Aorta (tissue), 5 donors: Measurements from ENCODE around the gene ISCA1. TPM values are rescaled to one million over a fixed set of nuclear protein-coding genes. Genes with fewer than 3 reads are reported as not detected.

ENCODE experiments used
- ATAC-seq: fragments of 200-7000 bp; cut with Tn5 transposase; one replicate; pipeline ENCODE4 v1.9.1; 2022; ENCODE audit warnings: moderate library complexity; ENCODE audit not compliant: low FRiP score
- DNase-seq, 2 donors: peaks; one replicate each; pipeline ENCODE4 v3.0.0-alpha.2; 2020
- H3K27ac ChIP-seq, 2 donors: one replicate each; pipeline ENCODE4 v1.5.1; 2013; ENCODE audit warnings: low read length in 2 of 2, mild to moderate bottlenecking in 2 of 2, moderate library complexity in 2 of 2, control low read depth in 1 of 2, inconsistent platforms in 1 of 2, low read depth in 1 of 2
- H3K27me3 ChIP-seq, 2 donors: one replicate each; pipeline ENCODE4 v1.6.1; 2013; ENCODE audit warnings: control low read depth in 1 of 2, low read length in 1 of 2, mild to moderate bottlenecking in 1 of 2, moderate library complexity in 1 of 2; ENCODE audit not compliant: insufficient read depth in 2 of 2, control insufficient read depth in 1 of 2
- H3K36me3 ChIP-seq, 2 donors: one replicate each; pipeline ENCODE4 v1.6.1; 2013; ENCODE audit warnings: control low read depth in 1 of 2, low read length in 1 of 2, mild to moderate bottlenecking in 1 of 2; ENCODE audit not compliant: insufficient read depth in 2 of 2, control insufficient read depth in 1 of 2
- H3K4me1 ChIP-seq, 2 donors: one replicate each; pipeline ENCODE4 v1.6.1; 2013; ENCODE audit warnings: low read length in 2 of 2, control low read depth in 1 of 2, mild to moderate bottlenecking in 1 of 2, moderate library complexity in 1 of 2; ENCODE audit not compliant: insufficient read depth in 2 of 2, control insufficient read depth in 1 of 2
- H3K4me3 ChIP-seq, 2 donors: one replicate each; pipeline ENCODE4 v1.5.1; 2013; ENCODE audit warnings: low read length in 2 of 2, control low read depth in 1 of 2, mild to moderate bottlenecking in 1 of 2
- H3K9me3 ChIP-seq: one replicate; pipeline ENCODE4 v1.6.1; 2013; ENCODE audit warnings: mild to moderate bottlenecking, low read length; ENCODE audit not compliant: control insufficient read depth
- WGBS, 2 donors: extraction: QIAGEN DNeasy Blood & Tissue Kit; methylation state at CpG; one replicate each; pipeline ENCODE4 v1.1.7; 2013; 5-methylcytosine and 5-hydroxymethylcytosine counted together
- intact Hi-C, 2 donors: fragments of 100-400 bp; cut with DNase I; formaldehyde crosslinking; loops; one replicate each; pipeline versions ENCODE4 v1.14.2 to v1.15.0; 2022
- polyA plus RNA-seq, 2 donors: library from polyadenylated mRNA; stranded (reverse); fragments of 200-250 nt; gene quantifications; one replicate each; pipeline ENCODE4 v1.2.3, GENCODE V29; 2013
- total RNA-seq, 2 donors: library from RNA; stranded (reverse); fragmentation: NEBNext Ultra II Directional; extraction: Animal tissue kit (Norgen Biotek cat#: 25700); gene quantifications; one replicate each; pipeline ENCODE4 v1.2.1, GENCODE V29; 2021
- donor health status: healthy with polysubstance abuse.
- donor health status: Bipolar disorder and iron deficiency.
- donor health status: DM: no; HTN: no; CAD: no.
- donor health status: DM: no; HTN: no; CAD: no.
- donor health status: DM: yes; HTN: yes; CAD: no.

Gene ISCA1
- total and polyA plus RNA-seq, 4 donors: 24.1 to 53.6 (median 35.2) TPM

DNA sequence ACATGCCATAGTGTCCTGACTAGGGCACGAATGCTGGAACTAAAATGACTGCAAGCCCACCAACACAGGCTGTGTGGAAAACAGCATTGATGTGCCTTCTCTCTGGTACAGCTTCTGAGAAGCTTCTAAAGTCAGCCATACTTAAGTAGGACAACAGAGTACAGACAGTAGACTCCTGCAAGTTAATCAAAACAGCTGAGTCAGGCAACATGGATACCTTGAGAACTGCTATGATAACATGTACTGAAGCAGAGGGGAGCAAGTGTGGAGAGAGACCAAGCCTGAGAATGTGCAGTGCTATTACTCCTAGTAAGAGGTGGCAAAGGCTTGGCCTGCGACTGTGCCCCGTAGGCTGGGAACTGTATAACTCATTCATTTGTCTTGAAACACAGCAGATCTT lies 2.5 kb downstream of the ISCA1 start:
- Histone ChIP-seq H3K27ac (no peak overlapping the region), H3K4me3 (no peak overlapping the region), H3K4me1 (peaks cover 0 to 2% of the 10 kb centered on the region in 2 donors), H3K36me3 (no peaks in the 10 kb centered on the region), H3K27me3 (no peaks in the 10 kb centered on the region), H3K9me3 (no peaks in the 10 kb centered on the region)
- DNase-seq: no peak
- intact Hi-C loops: no loop called here
- no peak for ATAC-seq
- WGBS, 2 donors: 94 to 95% methylated on average over 3 of the region's 3 CpGs

DNA sequence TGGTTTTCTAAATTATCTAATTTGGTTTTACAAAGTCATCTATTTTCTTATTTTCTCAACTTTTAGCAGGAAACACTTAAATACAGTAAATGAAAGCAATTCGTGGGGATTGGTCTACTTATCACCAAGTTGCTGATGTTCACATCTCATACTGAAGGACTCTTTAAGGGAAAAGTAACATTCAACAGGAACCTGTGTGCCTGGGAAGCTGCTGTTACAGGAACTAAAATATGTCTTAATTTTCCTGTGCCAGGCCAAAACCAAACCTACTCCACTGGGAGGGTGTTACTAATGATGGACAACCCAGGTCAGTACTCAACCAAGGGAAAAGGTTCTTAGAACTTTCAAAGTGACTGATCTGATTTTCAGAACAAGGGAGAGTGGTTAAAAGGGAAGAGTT lies 5.3 kb downstream of the ISCA1 start:
- Histone ChIP-seq H3K4me1 (peaks cover 0 to 5% of the 10 kb centered on the region in 2 donors), H3K4me3 (no peak overlapping the region), H3K9me3 (no peaks in the 10 kb centered on the region), H3K27me3 (no peaks in the 10 kb centered on the region), H3K36me3 (peaks cover 3 to 4% of the 10 kb centered on the region in 2 donors), H3K27ac (no peak overlapping the region)
- no peak for DNase-seq
- WGBS, 2 donors: 47 to 65% methylated on average over 1 of the region's 1 CpG
- intact Hi-C loops: no loop called here
- no peak for ATAC-seq

DNA sequence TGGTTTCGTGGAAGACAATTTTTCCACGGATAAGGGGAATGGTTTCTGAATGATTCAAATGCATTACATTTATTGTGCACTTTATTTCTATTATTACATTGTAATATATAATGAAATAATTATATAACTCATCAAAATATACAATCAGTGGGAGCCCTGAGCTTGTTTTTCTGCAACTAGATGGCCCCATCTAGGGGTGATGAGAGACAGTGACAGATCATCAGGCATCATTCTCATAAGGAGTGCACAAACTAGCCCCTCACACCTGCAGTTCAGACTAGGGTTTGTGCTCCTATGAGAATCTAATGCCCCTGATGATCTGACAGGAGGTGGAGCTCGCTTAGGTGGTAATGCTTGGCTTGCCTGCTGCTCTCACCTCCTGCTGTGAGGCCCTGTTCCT lies 6.4 kb downstream of the ISCA1 start:
- Histone ChIP-seq H3K9me3 (no peaks in the 10 kb centered on the region), H3K27me3 (no peaks in the 10 kb centered on the region), H3K4me3 (no peak overlapping the region), H3K36me3 (peaks cover 4 to 7% of the 10 kb centered on the region in 2 donors), H3K4me1 (peaks cover 0 to 5% of the 10 kb centered on the region in 2 donors), H3K27ac (no peak overlapping the region)
- no peak for DNase-seq
- 74 to 82% methylated on average over 3 of the region's 3 CpGs for WGBS, 2 donors
- no peak for ATAC-seq
- intact Hi-C loops: no loop called here

DNA sequence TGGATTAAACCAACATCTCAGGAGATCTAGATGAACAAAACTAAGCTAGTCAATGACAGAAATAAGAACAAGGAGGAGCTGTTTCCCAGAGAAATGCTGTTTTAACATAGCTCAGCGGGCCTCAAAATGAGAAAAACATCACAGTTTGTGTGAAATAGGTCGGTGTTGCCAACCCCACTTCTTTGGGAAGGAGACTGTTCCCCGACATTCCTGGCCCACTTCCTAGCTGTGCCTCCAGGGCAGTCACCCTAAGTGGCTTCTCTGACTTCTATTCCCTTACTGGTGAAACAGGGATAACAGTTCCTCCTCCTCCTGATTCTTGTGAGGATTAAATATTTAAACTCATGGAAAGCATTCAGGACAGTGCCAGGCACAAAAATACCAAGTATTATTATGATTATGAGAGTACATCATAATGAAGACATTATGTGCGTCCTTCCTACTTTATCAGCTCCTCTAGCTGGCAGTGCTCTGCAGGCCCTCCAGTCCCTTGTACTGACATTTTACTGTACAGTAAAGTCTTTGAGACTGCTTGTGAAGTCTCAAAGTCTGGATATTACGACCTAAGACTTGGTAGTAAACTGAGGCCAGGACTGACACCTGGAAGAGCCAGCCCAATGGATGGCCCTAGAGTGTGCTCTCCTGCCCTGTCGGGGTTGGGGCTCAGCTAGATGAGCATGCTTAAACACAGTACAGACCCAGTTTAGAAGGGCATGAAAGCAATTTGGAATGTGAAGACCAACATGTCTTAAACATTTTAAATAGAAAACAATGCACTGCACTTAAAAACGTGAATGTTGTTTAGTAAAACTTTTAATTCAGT lies 7.3 kb downstream of the ISCA1 start:
- peaks cover 0 to 5% of the 10 kb centered on the region in 2 donors for H3K4me1 ChIP-seq
- 64 to 68% methylated on average over 7 of the region's 7 CpGs for WGBS, 2 donors

DNA sequence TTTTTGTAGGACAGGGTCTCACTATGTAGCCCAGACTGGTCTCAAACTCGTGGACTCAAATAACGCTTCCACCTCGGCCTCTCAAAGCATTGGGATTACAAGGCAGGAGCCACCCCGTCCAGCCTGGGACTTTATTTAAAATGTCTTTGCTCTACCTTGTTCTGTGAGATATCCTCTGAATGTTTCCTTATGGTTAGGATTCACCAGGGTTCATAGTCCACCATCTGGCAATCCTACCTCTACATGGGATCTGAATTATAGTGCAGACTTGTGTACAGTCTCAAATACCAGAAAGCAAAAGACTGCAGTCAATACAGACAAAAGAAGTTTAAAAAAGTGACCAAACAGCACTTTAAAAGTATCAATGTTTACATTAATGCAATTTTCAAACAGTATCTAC lies 10.1 kb downstream of the ISCA1 start:
- peaks cover 0 to 5% of the 10 kb centered on the region in 2 donors for H3K4me1 ChIP-seq
- H3K36me3 ChIP-seq: peaks cover 4 to 7% of the 10 kb centered on the region in 2 donors
- intact Hi-C loops: no loop called here
- H3K27me3 ChIP-seq: no peaks in the 10 kb centered on the region
- WGBS, 2 donors: 94 to 95% methylated on average over 4 of the region's 4 CpGs
- H3K9me3 ChIP-seq: no peaks in the 10 kb centered on the region
- no peak for DNase-seq
- no peak for ATAC-seq
- no peak overlapping the region for H3K27ac ChIP-seq
- H3K4me3 ChIP-seq: no peak overlapping the region

More for the DNA sequence above, 7.3 kb downstream of the ISCA1 start:
- H3K27ac ChIP-seq: no peak overlapping the region
- H3K4me3 ChIP-seq: no peak overlapping the region
- intact Hi-C loops: no loop called here
- ATAC-seq (no peak), DNase-seq (no peak)
- H3K27me3 ChIP-seq: no peaks in the 10 kb centered on the region
- H3K9me3 ChIP-seq: no peaks in the 10 kb centered on the region
- peaks cover 4 to 7% of the 10 kb centered on the region in 2 donors for H3K36me3 ChIP-seq

DNA sequence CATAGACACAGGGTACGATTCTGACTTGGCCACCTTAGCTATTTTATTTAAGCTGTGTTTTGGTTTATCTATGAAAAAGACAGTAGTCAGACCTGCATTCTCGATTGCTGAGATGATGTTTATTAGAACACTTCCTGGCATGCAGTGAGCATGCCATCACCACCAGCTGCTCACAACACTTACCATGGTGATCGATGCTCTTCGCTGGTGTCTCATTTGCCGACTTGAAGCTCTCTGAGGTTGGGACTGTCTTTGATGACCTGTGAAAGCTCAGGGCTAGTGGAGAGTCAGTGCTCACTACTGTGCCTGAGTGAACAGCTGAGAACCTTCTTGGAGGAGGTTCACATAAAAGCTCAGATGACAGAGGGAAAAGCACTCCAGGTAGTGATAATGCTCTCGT lies 18.5 kb downstream of the ISCA1 start:
- peaks cover 4 to 9% of the 10 kb centered on the region in 2 donors for H3K36me3 ChIP-seq
- no peak for ATAC-seq

DNA sequence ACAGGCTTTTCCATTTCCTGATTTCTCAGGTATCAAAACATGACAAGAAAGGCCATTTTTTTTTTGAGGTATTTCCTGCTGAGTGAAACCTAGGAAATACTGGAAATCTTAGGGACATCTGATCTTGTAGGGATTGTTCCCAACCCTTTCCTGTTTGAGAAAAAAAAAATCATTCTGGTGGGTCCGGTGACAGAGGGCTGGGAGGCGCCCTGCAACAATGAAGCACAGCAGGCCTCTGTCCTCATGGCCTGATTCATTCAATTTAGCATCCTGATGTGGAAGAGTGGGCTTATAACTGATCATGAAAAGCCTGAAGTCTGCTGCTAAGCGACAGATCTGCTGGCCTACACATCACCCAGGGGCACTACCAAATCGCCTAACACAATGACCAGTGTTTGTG lies 19.8 kb downstream of the ISCA1 start:
- peaks cover 4 to 9% of the 10 kb centered on the region in 2 donors for H3K36me3 ChIP-seq

More for the DNA sequence above, 18.5 kb downstream of the ISCA1 start:
- Histone ChIP-seq H3K9me3 (no peaks in the 10 kb centered on the region), H3K27me3 (no peaks in the 10 kb centered on the region), H3K4me3 (no peak overlapping the region), H3K4me1 (no peaks in the 10 kb centered on the region), H3K27ac (no peak overlapping the region)
- WGBS, 2 donors: 86 to 94% methylated on average over 6 of the region's 6 CpGs
- intact Hi-C loops: no loop called here
- DNase-seq: no peak

DNA sequence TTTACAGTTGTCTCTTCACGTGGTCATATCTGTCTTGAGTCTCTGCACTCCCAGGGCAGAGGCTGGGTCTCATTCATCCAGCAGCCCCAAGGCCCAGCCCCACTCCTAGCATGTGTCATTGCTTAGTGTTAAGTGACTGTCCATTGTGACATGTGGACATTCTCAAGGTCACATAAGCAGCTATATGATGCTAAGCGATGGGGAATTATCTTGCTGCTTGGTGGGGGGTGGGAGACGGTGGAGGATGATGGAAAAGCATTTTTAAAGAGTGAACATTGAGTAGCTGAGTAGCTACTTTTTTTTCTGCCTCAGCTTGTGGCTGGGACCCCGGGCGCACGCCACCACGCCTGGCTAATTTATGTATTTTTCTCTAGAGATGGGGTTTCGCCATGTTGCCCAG lies 22.8 kb downstream of the ISCA1 start, which contains the start of gene C9orf153:
Gene C9orf153 (minus strand): TSS at position 101 of the 400 bp plus-strand sequence. CDS start 30,054 bp downstream, outside the sequence.
- no peak within 1 kb of the TSS for H3K4me3 ChIP-seq
- 86 to 90% methylated on average over 8 of the region's 8 CpGs for WGBS, 2 donors
- intact Hi-C loops: no loop called here
- peaks cover 4 to 9% of the 10 kb centered on the region in 2 donors for H3K36me3 ChIP-seq
- DNase-seq (no peak), ATAC-seq (no peak)
- no peaks in the 10 kb centered on the region for H3K9me3 ChIP-seq
- H3K27me3 ChIP-seq: no peaks in the 10 kb centered on the region
- H3K27ac ChIP-seq: no peak within 1 kb of the TSS
- no peaks in the 10 kb centered on the region for H3K4me1 ChIP-seq

More for the DNA sequence above, 19.8 kb downstream of the ISCA1 start:
- H3K4me3 ChIP-seq: no peak overlapping the region
- no peaks in the 10 kb centered on the region for H3K27me3 ChIP-seq
- DNase-seq (no peak), ATAC-seq (no peak)
- no peaks in the 10 kb centered on the region for H3K9me3 ChIP-seq
- H3K27ac ChIP-seq: no peak overlapping the region
- H3K4me1 ChIP-seq: no peaks in the 10 kb centered on the region
- intact Hi-C loops: no loop called here
- 71 to 90% methylated on average over 4 of the region's 4 CpGs for WGBS, 2 donors

DNA sequence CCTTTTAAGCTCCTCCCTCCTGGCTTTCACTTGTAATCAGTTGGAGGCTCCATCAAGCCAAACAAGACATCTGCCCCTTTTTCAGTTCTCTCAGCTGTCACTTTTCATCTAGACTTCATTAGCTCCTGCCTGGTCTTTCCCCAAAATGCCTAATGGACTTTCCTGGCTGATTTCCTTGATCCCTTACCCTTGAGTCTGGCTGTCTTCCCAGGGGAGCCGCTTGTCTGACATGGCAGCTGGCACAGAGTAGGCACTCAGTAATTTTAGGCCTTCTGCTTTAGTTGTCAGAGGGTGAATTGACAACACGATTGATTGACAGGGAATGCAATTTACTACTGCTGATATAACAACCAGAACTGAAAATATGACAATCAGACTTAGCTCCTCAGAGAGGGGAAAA lies 24.9 kb downstream of the ISCA1 start:
- Histone ChIP-seq H3K27me3 (no peaks in the 10 kb centered on the region), H3K4me1 (no peaks in the 10 kb centered on the region), H3K4me3 (no peak overlapping the region), H3K27ac (no peak overlapping the region), H3K36me3 (peaks cover 0 to 4% of the 10 kb centered on the region in 2 donors), H3K9me3 (no peaks in the 10 kb centered on the region)
- ATAC-seq: no peak
- DNase-seq: no peak
- intact Hi-C loops: no loop called here
- 34 to 43% methylated on average over 2 of the region's 2 CpGs for WGBS, 2 donors
